ENCODE data around the gene TRIO.

DNA sequence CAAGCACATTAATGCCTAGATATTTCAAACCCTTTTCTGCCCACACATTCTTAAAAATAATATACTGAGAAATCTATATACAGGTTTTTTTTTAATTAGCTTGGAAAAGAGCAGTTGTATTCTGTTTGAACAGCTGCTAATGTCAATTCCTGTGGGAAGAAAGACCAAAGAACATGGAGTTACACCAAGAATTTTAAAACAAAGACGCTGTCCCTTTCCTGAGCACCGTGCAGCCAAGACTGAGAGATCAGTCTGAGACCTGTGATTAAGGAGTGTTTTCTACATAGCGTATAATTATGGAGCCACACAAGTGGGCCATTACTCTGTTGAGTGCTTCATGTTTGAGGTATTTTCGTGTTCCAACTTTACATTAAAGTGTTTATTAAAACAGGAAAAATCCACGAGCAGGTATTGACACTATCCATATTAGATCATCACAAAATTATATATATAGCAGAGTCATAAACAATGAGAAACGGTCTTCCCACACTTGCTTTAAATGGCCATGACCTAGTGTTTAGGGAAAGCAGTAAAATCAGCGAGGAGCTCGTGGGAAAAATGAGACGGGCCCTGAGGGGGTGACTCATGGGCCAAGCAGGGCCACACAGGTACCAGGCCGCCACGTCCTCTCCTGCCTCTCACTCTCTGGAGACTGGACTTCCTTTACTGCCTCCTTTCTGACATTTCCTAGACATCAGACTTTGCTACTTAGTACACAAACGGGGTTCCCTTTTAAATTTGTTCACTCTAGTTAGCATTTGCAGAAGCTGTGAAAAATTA, 285.4 kb downstream of the TRIO start:
- no peak for TF ChIP-seq ZBTB44 (tag by site-specific recombination; IDR thresholded peaks at IDR 0.05)
- no peak for TF ChIP-seq ZNF623 (tag by site-specific recombination; IDR thresholded peaks at IDR 0.05)
- TF ChIP-seq ZNF768 (tag by site-specific recombination; IDR thresholded peaks at IDR 0.05), result no peak
- TF ChIP-seq ZNF24 (tag by site-specific recombination; IDR thresholded peaks at IDR 0.05), result no peak
- TF ChIP-seq ZNF274 (IDR thresholded peaks at IDR 0.05; ENCODE audit: low read length), result no peak
- no peak for TF ChIP-seq ZNF274 (tag by site-specific recombination; IDR thresholded peaks at IDR 0.05; ENCODE audit: borderline replicate concordance)
- TF ChIP-seq MZF1 (tag by site-specific recombination; IDR thresholded peaks at IDR 0.05; ENCODE audit: borderline replicate concordance), result no peak
- no peak for TF ChIP-seq HOXA7 (CRISPR knock-in tag; IDR thresholded peaks at IDR 0.05; ENCODE audit: borderline replicate concordance)
- no peak for TF ChIP-seq CTCF (tag by site-specific recombination; IDR thresholded peaks at IDR 0.05)
